ACC112 (cell line): ENCODE data around the gene NT5E.
A peak's percentile ranks its signal among the peaks of the same experiment; 100 is the strongest.

ENCODE experiments used
- H2AFZ ChIP-seq: fragments of 200-600 bp; sonication (generic); one replicate; pipeline ENCODE4 v1.6.0; 2017; ENCODE audit warnings: antibody characterized with exemption, low read length; ENCODE audit not compliant: unreplicated experiment
- H3K27ac ChIP-seq: fragments of 200-600 bp; sonication (generic); 2 replicates; pipeline ENCODE4 v1.5.1; 2014; ENCODE audit warnings: low read depth, mild to moderate bottlenecking, antibody characterized with exemption, low read length, moderate library complexity
- H3K27me3 ChIP-seq: fragments of 200-600 bp; sonication (generic); 2 replicates; pipeline ENCODE4 v1.6.1; 2014; ENCODE audit warnings: mild to moderate bottlenecking, antibody characterized with exemption, low read length, moderate library complexity, mixed read lengths; ENCODE audit not compliant: insufficient read depth
- H3K36me3 ChIP-seq: fragments of 200-600 bp; sonication (generic); 2 replicates; pipeline ENCODE4 v1.6.1; 2016; ENCODE audit warnings: mild to moderate bottlenecking, antibody characterized with exemption, low read length, moderate library complexity, mixed read lengths; ENCODE audit not compliant: insufficient read depth
- H3K4me1 ChIP-seq: fragments of 200-600 bp; sonication (generic); one replicate; pipeline ENCODE4 v1.6.1; 2016; ENCODE audit warnings: low read length, mixed read lengths; ENCODE audit not compliant: insufficient read depth, unreplicated experiment, control insufficient read depth
- H3K4me3 ChIP-seq: fragments of 200-600 bp; sonication (generic); 2 replicates; pipeline ENCODE4 v1.5.1; 2014; ENCODE audit warnings: mild to moderate bottlenecking, low read depth, low read length
- H3K79me2 ChIP-seq: fragments of 200-600 bp; sonication (generic); one replicate; pipeline ENCODE4 v1.6.0; 2016; ENCODE audit warnings: low read length; ENCODE audit not compliant: control insufficient read depth, unreplicated experiment, insufficient read depth

Gene NT5E

GRCh38 chr6:85405853-85406198, 44.1 kb upstream of the NT5E start:
- no peaks in the 10 kb centered on the region for H3K27me3 ChIP-seq
- no peaks in the 10 kb centered on the region for H3K79me2 ChIP-seq
- H2AFZ ChIP-seq, result peak overlapping the region; percentile 50
- peak overlapping the region; percentile 30; the same call in 1 of the 2 replicates for H3K4me3 ChIP-seq
- peak overlapping the region; percentile 100 for H3K27ac ChIP-seq
- H3K4me1 ChIP-seq, result peaks cover 56% of the 10 kb centered on the region
- H3K36me3 ChIP-seq, result no peaks in the 10 kb centered on the region

GRCh38 chr6:85406641-85407075, 43.2 kb upstream of the NT5E start:
- no peaks in the 10 kb centered on the region for H3K79me2 ChIP-seq
- peak overlapping the region; percentile 100 for H3K27ac ChIP-seq
- H3K4me1 ChIP-seq, result peaks cover 48% of the 10 kb centered on the region
- H3K36me3 ChIP-seq, result no peaks in the 10 kb centered on the region
- H2AFZ ChIP-seq, result peak overlapping the region; percentile 32
- H3K4me3 ChIP-seq, result no peak overlapping the region
- no peaks in the 10 kb centered on the region for H3K27me3 ChIP-seq

GRCh38 chr6:85408039-85408438, 41.8 kb upstream of the NT5E start:
- Histone ChIP-seq H3K27ac (no peak overlapping the region), H3K79me2 (no peaks in the 10 kb centered on the region), H2AFZ (no peak overlapping the region), H3K27me3 (no peaks in the 10 kb centered on the region), H3K4me3 (no peak overlapping the region), H3K4me1 (peaks cover 45% of the 10 kb centered on the region), H3K36me3 (no peaks in the 10 kb centered on the region)

GRCh38 chr6:85412911-85413430, 36.9 kb upstream of the NT5E start:
- H3K27ac ChIP-seq, result no peak overlapping the region
- no peaks in the 10 kb centered on the region for H3K79me2 ChIP-seq
- H2AFZ ChIP-seq, result no peak overlapping the region
- H3K4me1 ChIP-seq, result peaks cover 25% of the 10 kb centered on the region
- no peaks in the 10 kb centered on the region for H3K36me3 ChIP-seq
- no peaks in the 10 kb centered on the region for H3K27me3 ChIP-seq
- H3K4me3 ChIP-seq, result no peak overlapping the region

GRCh38 chr6:85416049-85416448, 33.8 kb upstream of the NT5E start:
- Histone ChIP-seq H3K27ac (no peak overlapping the region), H3K36me3 (no peaks in the 10 kb centered on the region), H3K27me3 (no peaks in the 10 kb centered on the region), H3K4me3 (no peak overlapping the region), H3K4me1 (peaks cover 55% of the 10 kb centered on the region), H3K79me2 (no peaks in the 10 kb centered on the region), H2AFZ (peak overlapping the region; percentile 4)

GRCh38 chr6:85416766-85417165, 33.1 kb upstream of the NT5E start:
- no peaks in the 10 kb centered on the region for H3K79me2 ChIP-seq
- H3K4me3 ChIP-seq, result no peak overlapping the region
- H3K27me3 ChIP-seq, result no peaks in the 10 kb centered on the region
- H3K27ac ChIP-seq, result no peak overlapping the region
- peaks cover 62% of the 10 kb centered on the region for H3K4me1 ChIP-seq
- no peak overlapping the region for H2AFZ ChIP-seq
- H3K36me3 ChIP-seq, result no peaks in the 10 kb centered on the region

- no peaks in the 10 kb centered on the region for H3K36me3 ChIP-seq
- no peaks in the 10 kb centered on the region for H3K79me2 ChIP-seq
- H3K27me3 ChIP-seq, result no peaks in the 10 kb centered on the region
- H2AFZ ChIP-seq, result no peak overlapping the region
- peaks cover 63% of the 10 kb centered on the region for H3K4me1 ChIP-seq
- no peak overlapping the region for H3K27ac ChIP-seq
- no peak overlapping the region for H3K4me3 ChIP-seq
Measured at GRCh38 chr6:85417336-85417735, 32.5 kb upstream of the NT5E start.

GRCh38 chr6:85418059-85418458, 31.8 kb upstream of the NT5E start:
- no peaks in the 10 kb centered on the region for H3K36me3 ChIP-seq
- peak overlapping the region; percentile 18; the same call in 1 of the 2 replicates for H3K4me3 ChIP-seq
- no peaks in the 10 kb centered on the region for H3K79me2 ChIP-seq
- peak overlapping the region; percentile 58 for H3K27ac ChIP-seq
- H3K4me1 ChIP-seq, result peaks cover 59% of the 10 kb centered on the region
- H3K27me3 ChIP-seq, result no peaks in the 10 kb centered on the region
- H2AFZ ChIP-seq, result peak overlapping the region; percentile 92

- Histone ChIP-seq H3K79me2 (no peaks in the 10 kb centered on the region), H3K4me1 (peaks cover 59% of the 10 kb centered on the region), H3K36me3 (no peaks in the 10 kb centered on the region), H3K27me3 (no peaks in the 10 kb centered on the region), H3K27ac (peak overlapping the region; percentile 58), H2AFZ (peak overlapping the region; percentile 3), H3K4me3 (no peak overlapping the region)
Measured at GRCh38 chr6:85419046-85419759, 30.7 kb upstream of the NT5E start.

GRCh38 chr6:85420551-85420950, 29.3 kb upstream of the NT5E start:
- Histone ChIP-seq H3K36me3 (peaks cover 5% of the 10 kb centered on the region; the same call in 1 of the 2 replicates), H3K79me2 (no peaks in the 10 kb centered on the region), H3K27ac (peak overlapping the region; percentile 58), H3K4me3 (no peak overlapping the region), H2AFZ (no peak overlapping the region), H3K4me1 (peaks cover 59% of the 10 kb centered on the region), H3K27me3 (no peaks in the 10 kb centered on the region)

GRCh38 chr6:85421181-85421580, 28.7 kb upstream of the NT5E start:
- Histone ChIP-seq H3K4me1 (peaks cover 55% of the 10 kb centered on the region), H3K36me3 (peaks cover 5% of the 10 kb centered on the region; the same call in 1 of the 2 replicates), H3K27me3 (no peaks in the 10 kb centered on the region), H3K27ac (peak overlapping the region; percentile 64), H3K4me3 (no peak overlapping the region), H3K79me2 (no peaks in the 10 kb centered on the region), H2AFZ (peak overlapping the region; percentile 50)
